OCI-LY7 (cell line): Measurements from ENCODE around the gene PARP12.

ENCODE experiments used
- CTCF ChIP-seq: fragments of 200-600 bp; sonication (generic); conservative IDR thresholded peaks from 2 replicates; pipeline ENCODE4 v1.5.1; 2014; ENCODE audit warnings: mild to moderate bottlenecking, antibody characterized with exemption, low read length, moderate library complexity, mixed read lengths
- EZH2phosphoT487 ChIP-seq: fragments of 200-600 bp; sonication (generic); IDR thresholded peaks from 2 replicates; pipeline ENCODE4 v1.6.1; 2018; ENCODE audit warnings: low read depth, borderline replicate concordance, mild to moderate bottlenecking, mixed run types, antibody characterized with exemption, low read length, moderate library complexity, mixed read lengths

- TF ChIP-seq CTCF, result no peak
- no peak for TF ChIP-seq EZH2phosphoT487
Observed at GRCh38 chr7:140014123-140014522, 48.6 kb downstream of the PARP12 start.
